SH-SY5Y (cell line): ENCODE data around the gene SYMPK.

ENCODE experiments used
- GATA2 ChIP-seq: IDR thresholded peaks from 2 replicates; pipeline ENCODE4 v1.6.1; 2011; ENCODE audit warnings: mild to moderate bottlenecking, low read depth, low read length
- GATA3 ChIP-seq: IDR thresholded peaks from 2 replicates; pipeline ENCODE4 v1.6.1; 2011; ENCODE audit warnings: low read depth, mild to moderate bottlenecking, low read length, moderate library complexity

- TF ChIP-seq GATA2 = no peak
- no peak for TF ChIP-seq GATA3
Measured at GRCh38 chr19:45876411-45877197, 13.7 kb upstream of the SYMPK start.
